Thyroid gland (tissue), 4 donors: ENCODE results near the gene CBARP. TPM values are rescaled to one million over a fixed set of nuclear protein-coding genes. Genes with fewer than 3 reads are reported as not detected.
A peak's percentile ranks its signal among the peaks of the same experiment; 100 is the strongest.

Source experiments
- DNase-seq, 2 donors: peaks; one replicate each; pipeline ENCODE4 v3.0.0-alpha.2; 2019
- H3K27ac ChIP-seq, 3 donors: fragments of 200-600 bp; sonication (generic); 1 replicate in 2 of 3; 2 replicates in 1 of 3; pipeline ENCODE4 v1.5.1; 2016 to 2019; ENCODE audit warnings: mild to moderate bottlenecking in 1 of 3, moderate library complexity in 1 of 3
- H3K27me3 ChIP-seq: fragments of 200-600 bp; sonication (generic); one replicate; pipeline ENCODE4 v1.5.1; 2019
- H3K36me3 ChIP-seq, 2 donors: fragments of 200-600 bp; sonication (generic); one replicate each; pipeline ENCODE4 v1.5.1; 2016 to 2019
- H3K4me1 ChIP-seq, 2 donors: fragments of 200-600 bp; sonication (generic); one replicate each; pipeline ENCODE4 v1.5.1; 2017 to 2019
- H3K4me3 ChIP-seq, 3 donors: fragments of 200-600 bp; sonication (generic); replicated peaks in 1 of 3; 1 replicate in 2 of 3; 2 replicates in 1 of 3; pipeline ENCODE4 v1.5.1; 2016; ENCODE audit warnings: mild to moderate bottlenecking in 1 of 3
- H3K9me3 ChIP-seq: fragments of 200-600 bp; sonication (generic); one replicate; pipeline ENCODE4 v1.5.1; 2017
- POLR2A ChIP-seq, 2 donors: fragments of 450-650 bp; IDR thresholded peaks; one replicate each; pipeline ENCODE4 v1.6.1; 2017; ENCODE audit warnings: antibody characterized with exemption in 2 of 2, mild to moderate bottlenecking in 2 of 2, moderate library complexity in 1 of 2
- WGBS, 2 donors: methylation state at CpG; one replicate each; pipeline ENCODE4 v1.1.5; 2017; 5-methylcytosine and 5-hydroxymethylcytosine counted together
- intact Hi-C: fragments of 100-400 bp; cut with DNase I; formaldehyde crosslinking; loops from one replicate; pipeline ENCODE4 v1.15.1; 2023
- total RNA-seq, 4 donors: library from RNA; depleted of rRNA; stranded (reverse); fragments of >200 nt; gene quantifications; one replicate each; pipeline ENCODE4 v1.2.3, GENCODE V29; 2016
- TF ChIP-seq, protein P1 (sequence below), 6 experiments: fragments of 200-600 bp in 3 of 6; fragments of 450-650 bp in 3 of 6; sonication (generic) in 3 of 6; IDR thresholded peaks; one replicate each; pipeline ENCODE4 v1.5.1; 2016 to 2019; ENCODE audit warnings: antibody characterized with exemption in 6 of 6, mild to moderate bottlenecking in 2 of 6, inconsistent platforms in 1 of 6, moderate library complexity in 1 of 6

CBARP gene
- total RNA-seq, 4 donors from 2014 or later, result 0.73 to 3.2 (median 1.5) TPM

GRCh38 chr19:1254530-1255185 is 16.9 kb upstream of the CBARP start:
- no peak for DNase-seq
- TF ChIP-seq, protein P1, sequence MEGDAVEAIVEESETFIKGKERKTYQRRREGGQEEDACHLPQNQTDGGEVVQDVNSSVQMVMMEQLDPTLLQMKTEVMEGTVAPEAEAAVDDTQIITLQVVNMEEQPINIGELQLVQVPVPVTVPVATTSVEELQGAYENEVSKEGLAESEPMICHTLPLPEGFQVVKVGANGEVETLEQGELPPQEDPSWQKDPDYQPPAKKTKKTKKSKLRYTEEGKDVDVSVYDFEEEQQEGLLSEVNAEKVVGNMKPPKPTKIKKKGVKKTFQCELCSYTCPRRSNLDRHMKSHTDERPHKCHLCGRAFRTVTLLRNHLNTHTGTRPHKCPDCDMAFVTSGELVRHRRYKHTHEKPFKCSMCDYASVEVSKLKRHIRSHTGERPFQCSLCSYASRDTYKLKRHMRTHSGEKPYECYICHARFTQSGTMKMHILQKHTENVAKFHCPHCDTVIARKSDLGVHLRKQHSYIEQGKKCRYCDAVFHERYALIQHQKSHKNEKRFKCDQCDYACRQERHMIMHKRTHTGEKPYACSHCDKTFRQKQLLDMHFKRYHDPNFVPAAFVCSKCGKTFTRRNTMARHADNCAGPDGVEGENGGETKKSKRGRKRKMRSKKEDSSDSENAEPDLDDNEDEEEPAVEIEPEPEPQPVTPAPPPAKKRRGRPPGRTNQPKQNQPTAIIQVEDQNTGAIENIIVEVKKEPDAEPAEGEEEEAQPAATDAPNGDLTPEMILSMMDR (IDR thresholded peaks at IDR 0.05), result no peak
- TF ChIP-seq POLR2A (IDR thresholded peaks at IDR 0.05), result no peak
- intact Hi-C loops, result no loop called here
- peak overlapping the region in 1 of 3 donors; percentile 83 for H3K4me3 ChIP-seq
- peak overlapping the region; percentile 33 to 99 (median 98) for H3K27ac ChIP-seq
- no peaks in the 10 kb centered on the region for H3K9me3 ChIP-seq
- peaks cover 56 to 69% of the 10 kb centered on the region in 2 donors for H3K36me3 ChIP-seq
- no peaks in the 10 kb centered on the region for H3K27me3 ChIP-seq
- WGBS, 2 donors, result 87 to 97% methylated on average over 13 to 18 of the region's 20 CpGs
- peaks cover 35 to 79% of the 10 kb centered on the region in 2 donors for H3K4me1 ChIP-seq

- Histone ChIP-seq H3K4me1 (peaks cover 35 to 73% of the 10 kb centered on the region in 2 donors), H3K27me3 (no peaks in the 10 kb centered on the region), H3K9me3 (no peaks in the 10 kb centered on the region), H3K36me3 (peaks cover 56 to 69% of the 10 kb centered on the region in 2 donors), H3K27ac (peak overlapping the region; percentile 84 to 99 (median 98)), H3K4me3 (peak overlapping the region in 1 of 3 donors; percentile 83)
- no peak for DNase-seq
- intact Hi-C loops, result no loop called here
- WGBS, 2 donors, result 86 to 93% methylated on average over 21 to 26 of the region's 37 CpGs
- TF ChIP-seq, protein P1 (IDR thresholded peaks at IDR 0.05), result no peak
- TF ChIP-seq POLR2A (IDR thresholded peaks at IDR 0.05), result no peak
These were observed 16.3 kb upstream of the CBARP start for GRCh38 chr19:1254081-1254527.

GRCh38 chr19:1253514-1254080 is 15.8 kb upstream of the CBARP start:
- H3K4me1 ChIP-seq, result peaks cover 35 to 68% of the 10 kb centered on the region in 2 donors
- no peaks in the 10 kb centered on the region for H3K27me3 ChIP-seq
- TF ChIP-seq, protein P1 (IDR thresholded peaks at IDR 0.05), result no peak
- TF ChIP-seq POLR2A (IDR thresholded peaks at IDR 0.05), result no peak
- peaks cover 56 to 66% of the 10 kb centered on the region in 2 donors for H3K36me3 ChIP-seq
- no peaks in the 10 kb centered on the region for H3K9me3 ChIP-seq
- 36 to 42% methylated on average over 9 to 17 of the region's 23 CpGs for WGBS, 2 donors
- DNase-seq, result no peak
- peak overlapping the region; percentile 84 to 99 (median 98) for H3K27ac ChIP-seq
- H3K4me3 ChIP-seq, result peak overlapping the region in 1 of 3 donors; percentile 83
- intact Hi-C loops, result no loop called here

DNA sequence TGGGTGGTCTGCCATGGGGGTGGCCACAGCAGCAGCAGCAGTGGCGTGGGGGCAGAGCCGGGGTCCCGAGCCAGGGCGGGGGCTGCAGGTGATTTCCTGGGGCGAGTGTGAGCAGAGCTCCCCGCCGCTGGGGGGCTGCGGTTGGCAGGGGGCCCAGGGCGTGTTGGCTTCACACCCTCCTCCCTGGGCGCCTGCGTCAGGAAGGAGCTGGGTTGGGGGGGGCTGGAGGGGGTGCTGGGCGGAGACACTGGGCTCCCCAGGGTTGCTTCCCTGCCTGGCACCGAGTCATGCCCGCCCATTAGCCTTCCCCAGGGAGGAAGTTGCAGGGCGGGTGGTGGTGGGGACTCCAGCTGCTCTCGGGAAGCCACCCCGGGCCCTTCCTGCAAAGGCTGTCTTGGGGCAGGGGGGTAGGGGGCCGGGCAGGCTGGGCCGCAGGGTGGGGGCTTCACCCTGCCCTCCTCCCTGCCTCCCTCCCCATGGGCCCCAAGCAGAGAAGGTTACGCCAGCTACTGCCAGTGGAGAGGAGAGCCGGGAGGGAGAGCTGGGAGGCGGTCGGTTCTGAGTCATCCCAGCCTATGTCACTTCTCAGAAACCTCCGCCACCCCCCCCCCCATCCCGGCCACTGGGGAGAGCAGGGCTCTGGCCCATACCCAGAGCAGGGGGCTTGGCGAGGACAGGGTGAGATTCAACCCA is 15.2 kb upstream of the CBARP start:
- 0 to 1% methylated on average over 7 to 10 of the region's 26 CpGs for WGBS, 2 donors
- Histone ChIP-seq H3K4me1 (peaks cover 38 to 64% of the 10 kb centered on the region in 2 donors), H3K27ac (peak overlapping the region; percentile 84 to 99 (median 98)), H3K4me3 (peak overlapping the region in 1 of 3 donors; percentile 83), H3K27me3 (no peaks in the 10 kb centered on the region), H3K9me3 (no peaks in the 10 kb centered on the region), H3K36me3 (peaks cover 56 to 60% of the 10 kb centered on the region in 2 donors)
- DNase-seq, result peak; percentile 87 to 91
- intact Hi-C loops, result no loop called here
- TF ChIP-seq, protein P1 (IDR thresholded peaks at IDR 0.05), result no peak
- TF ChIP-seq POLR2A (IDR thresholded peaks at IDR 0.05), result no peak
